Measurements from ENCODE around the gene GNLY.
"Not testable (repeated sequence)": the region's sequence is repeated elsewhere in the genome, so short reads cannot be mapped to it uniquely, and the experiment has no call there.

GRCh38 chr2:85714421-85714820, 20.3 kb downstream of the GNLY start:
- not testable (repeated sequence) for TF ChIP-seq CTCF (IDR thresholded peaks at IDR 0.05 in 4 of 5, conservative IDR thresholded peaks at IDR 0.05 in 1 of 5); POLR2A (IDR thresholded peaks at IDR 0.05)

All from gastrocnemius medialis (tissue), 4 donors.